ENCODE results near the gene EIF3J.
"Not testable (repeated sequence)": the region's sequence is repeated elsewhere in the genome, so short reads cannot be mapped to it uniquely, and the experiment has no call there.

EIF3J gene

GRCh38 chr15:44536962-44537734 is at the start of gene EIF3J:
EIF3J (plus strand) TSS chr15:44537147; CDS start chr15:44537195, 48 bp downstream.
- peak; percentile 97 for DNase-seq (ENCODE audit: low read depth)

GRCh38 chr15:44489464-44489863 is 47.5 kb upstream of the EIF3J start:
- peak; percentile 52 for DNase-seq (ENCODE audit: low read depth)

- no peak for DNase-seq (ENCODE audit: low read depth)
These were observed 46.3 kb upstream of the EIF3J start for GRCh38 chr15:44490622-44491021.

GRCh38 chr15:44492040-44492439 is 44.9 kb upstream of the EIF3J start:
- no peak for DNase-seq (ENCODE audit: low read depth)

GRCh38 chr15:44492672-44493071 is 44.3 kb upstream of the EIF3J start:
- DNase-seq (ENCODE audit: low read depth): no peak

DNA sequence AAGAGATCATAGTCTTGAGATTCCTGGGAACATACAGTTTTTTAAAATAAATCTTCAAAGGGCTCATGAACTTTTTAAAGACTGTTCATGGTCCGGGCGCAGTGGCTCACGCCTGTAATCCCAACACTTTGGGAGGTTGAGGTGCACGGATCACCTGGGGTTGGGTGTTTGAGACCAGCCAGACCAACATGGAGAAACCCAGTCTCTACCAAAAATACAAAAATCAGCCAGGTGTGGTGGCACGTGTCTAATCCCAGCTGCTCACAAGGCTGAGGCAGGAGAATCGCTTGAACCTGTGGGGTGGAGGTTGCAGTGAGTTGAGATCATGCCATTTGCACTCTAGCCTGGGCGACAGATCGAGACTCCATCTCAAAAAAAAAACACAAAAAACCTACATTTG is 41.4 kb upstream of the EIF3J start:
- DNase-seq (ENCODE audit: low read depth): no peak

DNA sequence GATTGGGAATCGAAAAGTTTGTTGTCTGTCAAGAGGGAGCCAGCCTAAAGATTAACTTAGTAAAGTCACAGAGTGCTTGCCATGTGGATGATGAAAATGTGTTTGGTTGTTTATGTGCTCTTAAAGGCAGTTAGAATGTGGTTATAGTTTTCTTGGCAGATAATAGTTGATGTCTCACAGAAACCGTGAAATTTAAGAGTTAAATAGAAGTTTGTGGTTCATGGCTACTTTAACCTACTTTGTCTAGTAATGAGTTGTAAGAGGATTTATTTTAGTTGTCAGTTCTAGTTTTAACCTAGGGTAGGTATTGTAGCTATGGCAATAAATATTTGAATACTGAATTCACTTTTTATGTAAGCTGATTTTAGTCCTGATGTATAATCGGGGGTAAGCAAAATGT is 36.4 kb upstream of the EIF3J start:
- no peak for DNase-seq (ENCODE audit: low read depth)

DNA sequence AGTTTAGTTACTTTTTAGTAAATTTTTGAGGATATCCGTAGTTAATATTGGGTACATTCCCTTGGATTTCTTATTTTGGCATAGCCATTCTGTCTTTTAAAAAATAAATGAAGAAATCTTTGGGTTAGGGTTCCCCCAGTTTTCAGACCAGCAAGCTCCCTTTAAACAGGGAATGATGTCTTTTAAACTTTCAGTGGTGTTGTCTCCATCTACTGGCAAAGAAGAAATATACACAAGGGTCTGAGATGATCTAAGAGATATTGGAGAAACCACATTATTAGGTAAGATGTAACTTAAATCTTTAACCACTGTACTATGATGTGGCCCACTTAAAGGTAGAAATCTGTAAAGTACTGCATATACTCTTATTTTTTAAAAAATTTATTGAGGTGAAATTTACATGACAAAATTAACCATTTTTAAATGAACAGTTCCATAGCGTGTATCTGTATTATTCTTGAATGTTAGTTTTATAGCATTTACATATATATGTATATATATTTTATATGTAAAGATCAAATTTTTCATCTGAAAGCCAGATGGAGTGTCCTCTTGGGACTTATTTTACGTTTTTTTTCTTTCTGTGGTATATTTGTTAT is 35.1 kb upstream of the EIF3J start:
- peak; percentile 54 for DNase-seq (ENCODE audit: low read depth)

GRCh38 chr15:44516436-44516835 is 20.5 kb upstream of the EIF3J start:
- DNase-seq (ENCODE audit: low read depth): no peak

- no peak for DNase-seq (ENCODE audit: low read depth)
These were observed 17.4 kb upstream of the EIF3J start for GRCh38 chr15:44519537-44519936.

GRCh38 chr15:44525018-44525417 is 11.9 kb upstream of the EIF3J start:
- DNase-seq (ENCODE audit: low read depth): no peak

GRCh38 chr15:44527241-44527640 is 9.7 kb upstream of the EIF3J start:
- no peak for DNase-seq (ENCODE audit: low read depth)

GRCh38 chr15:44529864-44530604 is 6.9 kb upstream of the EIF3J start:
- DNase-seq (ENCODE audit: low read depth): no peak

DNA sequence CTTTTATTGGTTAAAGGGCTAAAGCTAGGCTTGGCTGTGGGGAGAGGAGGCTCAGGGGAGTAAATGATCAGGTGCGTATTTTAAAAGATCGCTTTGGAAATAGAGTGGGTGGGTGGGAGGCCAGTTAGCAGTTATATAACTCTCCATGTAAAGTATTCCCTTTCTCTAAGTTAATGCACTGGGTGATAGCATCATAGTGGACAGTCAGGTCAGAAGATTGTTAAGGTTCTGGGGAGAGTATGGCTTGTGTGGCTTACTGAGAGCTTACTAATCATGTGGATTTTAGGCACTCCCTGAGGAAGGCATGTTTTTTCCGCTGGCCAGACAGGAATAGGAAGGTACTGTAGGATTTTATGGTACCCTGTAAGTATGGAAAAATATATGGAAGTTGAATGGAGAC is 6.3 kb upstream of the EIF3J start:
- DNase-seq (ENCODE audit: low read depth): no peak

DNA sequence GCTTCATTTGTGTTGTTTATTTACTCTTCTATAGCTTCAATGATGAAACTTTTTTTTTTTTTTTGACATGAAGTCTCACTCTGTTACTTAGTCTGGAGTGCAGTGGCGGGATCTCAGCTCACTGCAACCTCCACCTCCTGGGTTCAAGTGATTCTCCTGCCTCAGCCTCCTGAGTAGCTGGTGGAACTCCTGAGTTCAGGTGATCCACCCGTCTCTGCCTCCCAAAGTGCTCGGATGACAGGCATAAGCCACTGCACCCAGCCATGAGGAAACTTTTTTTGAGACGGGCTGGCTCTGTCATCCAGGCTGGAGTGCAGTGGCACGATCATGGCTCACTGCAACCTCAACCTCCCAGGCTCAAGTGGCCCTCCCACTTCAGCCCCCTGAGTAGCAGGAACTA is 4.7 kb upstream of the EIF3J start:
- not testable (repeated sequence) for DNase-seq (ENCODE audit: low read depth)

DNA sequence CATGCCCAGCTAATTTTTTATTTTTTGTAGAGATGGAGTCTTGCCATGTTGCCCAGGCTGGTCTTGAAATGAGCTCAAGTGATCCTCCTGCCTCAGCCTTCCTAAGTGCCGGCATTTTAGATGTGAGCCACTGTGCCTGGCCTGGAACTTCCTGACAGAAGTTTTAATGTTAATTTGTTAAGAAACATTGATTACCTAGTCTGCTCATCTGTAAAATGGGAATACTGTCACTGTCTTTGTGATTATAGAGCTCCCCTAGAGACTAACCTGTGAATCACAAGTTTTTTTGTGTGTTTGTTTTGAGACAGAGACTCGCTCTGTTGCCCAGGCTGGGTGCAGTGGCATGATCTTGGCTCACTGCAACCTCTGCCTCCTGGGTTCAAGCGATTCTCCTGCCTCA is 4.3 kb upstream of the EIF3J start:
- no peak for DNase-seq (ENCODE audit: low read depth)

DNA sequence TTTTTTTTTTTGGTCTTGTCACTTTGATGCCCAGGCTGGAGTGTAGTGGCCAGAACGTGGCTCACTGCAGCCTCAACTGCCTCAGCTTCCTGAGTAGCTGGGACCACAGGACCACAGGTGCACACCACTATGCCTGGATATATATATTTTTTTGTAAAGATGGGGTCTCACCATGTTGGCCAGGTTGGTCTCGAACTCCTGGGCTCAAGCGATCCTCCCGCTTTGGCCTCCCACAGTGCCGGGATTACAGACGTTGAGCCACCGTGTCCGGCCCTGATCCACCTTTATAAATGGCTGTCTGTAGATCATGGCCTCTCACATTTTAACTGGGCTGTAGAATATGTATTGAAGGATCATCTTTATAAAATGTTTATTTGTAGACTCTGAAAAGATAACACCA is 1.9 kb upstream of the EIF3J start:
- DNase-seq (ENCODE audit: low read depth): no peak

GRCh38 chr15:44535523-44536301 is 1.2 kb upstream of the EIF3J start:
- DNase-seq (ENCODE audit: low read depth): peak; percentile 5

- DNase-seq (ENCODE audit: low read depth): no peak
These were observed 515 bp upstream of the EIF3J start for GRCh38 chr15:44536302-44536961.

DNA sequence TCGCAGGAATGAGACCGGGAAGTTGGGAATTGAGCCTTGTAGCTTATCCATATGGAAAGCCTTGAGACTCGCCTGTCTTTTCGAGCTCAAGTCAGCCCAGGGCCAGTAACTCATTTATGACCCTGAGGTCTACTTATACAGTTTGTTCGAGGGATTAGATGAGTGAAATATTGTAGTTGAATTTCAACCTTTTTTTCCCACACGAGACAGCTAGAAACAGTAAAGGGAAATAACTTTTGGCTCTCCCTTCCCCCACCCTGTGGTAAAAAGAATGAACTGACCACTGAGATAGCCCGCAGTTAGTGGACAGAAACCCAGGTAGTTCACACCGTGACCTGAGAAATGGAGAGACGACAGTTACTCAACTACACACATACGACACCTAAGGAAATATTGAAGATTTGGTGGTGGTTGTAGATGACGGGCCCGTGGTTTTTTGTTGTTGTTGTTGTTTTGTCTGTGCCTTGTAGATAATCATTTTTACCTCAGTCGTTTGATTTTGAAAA is 841 bp downstream of the EIF3J start:
- DNase-seq (ENCODE audit: low read depth): no peak

DNA sequence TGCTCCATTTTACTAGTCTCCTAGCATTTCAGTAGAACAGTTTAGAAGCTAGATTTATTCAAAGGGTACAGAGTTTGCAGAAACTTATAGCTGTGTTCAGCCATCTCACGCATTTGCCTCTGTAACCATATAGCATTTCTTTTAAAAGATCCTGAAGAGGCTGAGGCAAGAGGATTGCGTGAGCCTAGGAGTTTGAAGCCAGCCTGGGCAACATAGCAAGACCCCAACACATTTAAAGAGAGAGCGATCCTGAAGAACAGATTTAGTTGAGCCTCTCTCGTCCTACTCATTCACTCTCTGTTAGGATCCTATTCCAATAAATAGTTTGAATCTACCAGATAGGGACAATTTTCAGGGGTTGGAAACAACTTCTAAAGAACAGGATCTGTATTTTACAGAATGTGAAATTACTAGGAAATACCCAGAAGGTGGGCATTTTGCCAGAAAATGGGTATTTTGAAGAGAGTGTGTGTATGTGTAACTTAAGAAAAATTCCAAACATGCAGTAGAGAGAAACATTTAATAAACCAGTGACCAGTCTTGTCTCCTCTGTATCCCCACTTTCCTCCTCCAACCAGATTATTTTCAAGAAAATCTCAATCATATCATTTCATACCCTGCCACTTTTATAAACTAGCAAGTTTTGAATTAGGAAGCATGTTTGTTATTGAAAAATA is 4.5 kb downstream of the EIF3J start:
- DNase-seq (ENCODE audit: low read depth): peak; percentile 80

All from fibroblast of gingiva (primary cell).